Activated effector memory CD4-positive, alpha-beta T cell treated with anti-CD3 and anti-CD28 coated beads, Interleukin-2, amount 50 U/mL, for 16 hours (primary cell): ENCODE results near the gene SAMHD1.
"Not testable (repeated sequence)": the region's sequence is repeated elsewhere in the genome, so short reads cannot be mapped to it uniquely, and the experiment has no call there.

Experiments used
- DNase-seq: peaks from one replicate; pipeline ENCODE4 v3.0.0-alpha.2; 2020

Gene SAMHD1

DNA sequence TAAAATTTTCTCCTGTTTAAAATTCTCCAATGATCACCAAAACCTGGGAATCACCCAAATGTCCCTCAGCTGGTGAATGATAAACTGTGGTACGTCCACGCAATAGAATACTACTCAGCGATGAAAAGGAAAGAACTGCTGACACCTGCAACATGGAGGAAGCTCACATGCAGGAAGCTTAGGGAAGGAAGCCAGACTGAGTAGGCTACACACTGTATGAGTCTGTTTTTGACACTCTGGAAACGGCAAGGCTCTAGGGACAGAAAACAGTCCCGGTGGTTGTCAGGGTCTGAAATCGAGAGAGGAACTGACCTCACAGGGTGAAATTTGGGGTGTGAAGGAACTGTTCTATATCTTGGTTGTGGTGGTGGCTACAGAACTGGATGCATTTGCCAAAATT lies 100.7 kb downstream of the SAMHD1 start:
- DNase-seq: no peak

GRCh38 chr20:36849333-36850065 lies 102.0 kb downstream of the SAMHD1 start:
- no peak for DNase-seq

GRCh38 chr20:36848677-36849076 lies 102.8 kb downstream of the SAMHD1 start:
- DNase-seq: no peak

- no peak for DNase-seq
Measured at GRCh38 chr20:36848078-36848660, 103.3 kb downstream of the SAMHD1 start.

DNA sequence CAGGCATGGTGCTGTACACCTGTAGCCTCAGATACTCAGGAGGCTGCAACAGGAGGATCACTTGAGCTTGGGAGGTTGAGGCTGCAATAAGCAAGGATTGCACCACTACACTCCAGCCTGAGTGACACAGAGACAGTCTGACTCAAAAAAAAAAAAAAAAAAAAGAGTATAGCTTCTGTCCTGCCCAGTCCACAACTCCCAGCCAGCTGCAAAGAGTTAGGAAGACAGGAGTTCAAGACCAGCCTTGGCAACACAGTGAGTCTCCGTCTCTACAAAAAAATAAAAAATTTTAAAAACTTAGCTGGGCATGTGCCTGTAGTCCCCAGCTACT lies 103.8 kb downstream of the SAMHD1 start:
- no peak for DNase-seq

DNA sequence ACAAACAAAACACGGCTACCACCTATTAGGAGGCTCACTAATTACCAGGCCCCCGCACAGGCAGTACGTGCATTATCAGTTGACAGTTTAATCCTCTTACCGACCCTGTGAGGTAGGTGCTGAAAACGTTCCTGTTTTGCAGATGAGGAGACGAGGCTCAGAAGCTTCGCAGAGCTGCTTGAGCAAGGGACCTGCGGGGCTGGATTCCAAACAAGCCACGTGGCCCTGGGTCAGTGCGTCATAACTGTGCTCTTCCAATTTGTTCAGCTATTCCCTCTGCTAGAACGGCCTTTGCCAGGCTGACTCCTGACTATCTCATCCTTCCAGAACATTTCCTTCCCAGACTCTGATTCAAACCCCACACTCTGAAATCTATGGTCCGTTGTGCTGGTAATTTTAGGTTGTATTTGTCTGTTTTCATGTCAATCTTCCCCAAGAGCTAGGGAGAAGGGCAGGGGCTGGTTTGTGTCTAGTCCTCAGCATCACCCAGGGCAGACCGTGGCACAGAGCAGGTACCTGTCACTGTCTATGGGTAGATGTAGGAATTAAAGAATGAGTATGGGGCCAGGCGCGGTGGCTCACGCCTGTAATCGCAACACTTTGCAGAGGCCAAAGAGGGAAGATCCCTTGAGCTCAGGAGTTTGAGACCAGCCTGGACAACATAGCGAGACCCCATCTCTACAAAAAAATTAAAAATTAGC lies 104.3 kb downstream of the SAMHD1 start:
- DNase-seq: no peak

- DNase-seq: no peak
Measured at GRCh38 chr20:36845288-36845971, 106.1 kb downstream of the SAMHD1 start.

GRCh38 chr20:36841030-36841429 lies 110.5 kb downstream of the SAMHD1 start:
- not testable (repeated sequence) for DNase-seq
